HG02973 (cell line): ENCODE results near the gene ZNF821.
"Not testable (repeated sequence)": the region's sequence is repeated elsewhere in the genome, so short reads cannot be mapped to it uniquely, and the experiment has no call there.

Experiments
- ATAC-seq: cut with Tn5 transposase; IDR thresholded peaks from one replicate; pipeline ENCODE4 v1.9.1; 2021; ENCODE audit warnings: moderate library complexity; ENCODE audit not compliant: unreplicated experiment

Gene ZNF821

GRCh38 chr16:71863995-71864394 is 20.0 kb downstream of the ZNF821 start:
- no peak for ATAC-seq

DNA sequence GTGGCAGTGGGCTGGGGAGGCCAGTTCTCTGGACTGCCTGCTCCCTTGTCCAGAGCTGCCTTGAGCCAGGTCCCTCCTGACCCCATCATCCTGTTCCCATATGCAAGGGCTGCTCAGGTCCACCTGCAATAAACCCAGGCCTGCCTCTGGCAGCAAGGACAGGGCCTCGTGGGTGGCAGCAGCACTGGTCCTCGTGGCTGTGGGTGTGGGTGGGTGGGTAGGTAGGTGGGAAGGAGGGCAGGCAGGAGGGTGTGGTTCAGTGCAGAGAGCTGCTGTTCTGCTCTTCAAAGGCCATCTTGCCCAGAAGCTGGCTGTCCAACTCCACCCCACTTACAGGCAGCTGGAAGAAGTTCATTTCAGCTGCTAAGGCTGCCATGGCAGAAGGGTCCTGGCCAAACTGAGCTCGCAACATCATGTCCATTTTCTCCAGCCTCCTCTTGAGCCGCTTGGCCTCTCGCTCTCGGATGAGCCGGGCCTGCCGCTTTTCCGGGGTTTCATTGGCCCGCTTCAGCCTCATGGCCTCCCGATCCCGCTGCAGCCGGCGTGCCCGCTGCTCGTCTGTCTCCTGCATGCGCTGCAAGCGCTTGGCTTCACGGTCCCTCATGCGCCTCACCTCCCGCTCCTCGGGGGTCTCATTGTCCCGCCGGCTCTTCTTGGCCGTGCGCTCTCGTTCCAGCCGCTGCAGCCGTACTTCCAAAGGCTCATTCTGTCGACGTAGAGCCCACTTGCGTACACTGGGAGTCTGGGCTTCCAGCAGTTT is 24.0 kb downstream of the ZNF821 start:
- ATAC-seq = no peak

GRCh38 chr16:71855937-71856662 is 27.9 kb downstream of the ZNF821 start:
- no peak for ATAC-seq

DNA sequence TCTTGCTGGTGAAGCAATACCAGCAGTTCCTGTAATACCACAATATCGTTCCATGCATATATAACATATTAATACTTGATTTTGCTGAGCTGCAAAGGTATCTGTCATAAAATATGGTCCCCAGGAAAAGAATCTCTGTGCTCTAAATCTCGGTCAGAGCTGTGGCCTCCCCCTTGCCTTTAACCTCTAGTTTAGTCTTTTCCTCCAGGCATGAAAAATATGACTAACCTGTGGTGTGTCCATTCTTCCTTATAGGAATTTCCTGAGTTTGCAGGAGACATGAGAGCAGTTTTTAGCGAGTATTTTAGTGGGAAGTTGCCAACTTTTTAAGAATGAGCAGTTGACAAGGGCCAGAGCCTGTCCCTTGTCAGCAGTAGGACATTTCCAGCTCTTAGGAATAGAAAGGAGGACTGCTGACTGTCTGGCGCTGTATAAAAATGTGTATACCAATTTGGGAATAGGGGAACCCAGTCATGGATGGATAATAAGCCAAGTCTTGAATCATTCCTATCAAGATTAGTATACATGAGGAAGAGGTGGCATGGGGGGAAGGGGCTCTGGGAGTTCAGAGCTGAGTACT is 29.5 kb downstream of the ZNF821 start:
- no peak for ATAC-seq

DNA sequence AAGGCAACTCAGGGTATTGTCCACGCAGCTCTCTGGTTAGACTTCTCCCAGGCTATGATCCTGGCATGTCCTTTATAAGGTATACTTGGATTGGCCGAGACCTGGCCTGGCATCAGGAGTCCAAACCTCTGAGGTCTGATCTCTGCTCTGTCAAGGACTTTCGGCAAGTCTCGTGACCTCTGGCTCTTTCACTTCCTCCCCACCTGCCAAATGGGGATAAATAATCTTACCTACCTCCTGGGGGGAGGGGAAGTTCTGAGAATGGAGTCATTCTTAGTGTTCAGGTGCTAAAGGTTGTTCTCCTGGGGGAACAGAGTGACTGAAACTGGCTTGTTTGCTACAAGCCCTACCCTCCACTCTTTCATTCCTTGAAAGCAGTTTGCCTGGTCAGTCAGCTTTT is 30.6 kb downstream of the ZNF821 start:
- ATAC-seq = no peak

- no peak for ATAC-seq
These were observed 31.4 kb downstream of the ZNF821 start for GRCh38 chr16:71852561-71852960.

GRCh38 chr16:71852158-71852557 is 31.8 kb downstream of the ZNF821 start:
- no peak for ATAC-seq

- ATAC-seq = no peak
These were observed 32.2 kb downstream of the ZNF821 start for GRCh38 chr16:71851746-71852145.

DNA sequence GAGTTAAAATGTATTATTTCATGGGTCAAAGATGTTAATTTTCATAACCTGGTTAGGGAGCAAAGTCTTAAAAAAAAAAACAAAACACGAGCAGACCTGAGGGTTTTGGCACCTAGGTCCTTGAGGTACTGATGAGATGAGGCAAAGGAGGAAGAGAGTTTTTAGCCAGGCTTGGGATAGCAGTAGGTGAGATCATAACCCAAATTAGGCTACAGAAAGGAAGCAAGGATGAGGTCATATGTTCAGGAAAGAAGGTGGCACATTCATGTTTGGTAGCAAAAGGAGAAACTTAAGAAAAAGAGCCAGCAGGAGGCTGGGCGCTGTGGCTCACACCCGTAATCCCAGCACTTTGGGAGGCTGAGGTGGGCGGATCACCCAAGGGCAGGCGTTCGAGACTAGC is 35.4 kb downstream of the ZNF821 start:
- no peak for ATAC-seq

GRCh38 chr16:71847096-71847495 is 36.9 kb downstream of the ZNF821 start:
- ATAC-seq = no peak

DNA sequence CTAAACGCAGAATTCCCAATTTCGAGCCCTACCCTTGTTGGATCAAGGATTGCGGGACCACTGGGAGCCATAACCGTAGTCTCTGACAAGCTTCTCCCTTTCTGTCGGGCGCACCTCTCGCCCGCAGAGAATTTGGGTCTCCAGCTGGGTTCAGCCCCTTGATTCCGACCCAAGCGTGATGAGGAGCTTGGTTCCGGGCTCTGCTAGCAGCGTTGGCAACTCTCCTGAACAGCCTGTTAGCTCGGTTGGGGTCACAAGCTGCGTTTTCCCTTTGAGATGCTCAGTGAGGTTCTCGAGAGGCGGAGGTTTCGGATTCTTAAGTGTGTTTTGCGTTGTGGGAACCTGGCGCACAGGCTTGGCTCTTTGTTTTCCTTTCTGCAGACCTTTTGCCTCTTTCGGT is 37.6 kb downstream of the ZNF821 start:
- no peak for ATAC-seq

GRCh38 chr16:71845639-71846430 is 38.1 kb downstream of the ZNF821 start, which contains the start of gene ATXN1L:
Gene ATXN1L (plus strand): TSS chr16:71845976. CDS start chr16:71849741, 3,765 bp downstream.
- peak; percentile 52 for ATAC-seq

GRCh38 chr16:71843572-71843971 is 40.4 kb downstream of the ZNF821 start:
- ATAC-seq = no peak

DNA sequence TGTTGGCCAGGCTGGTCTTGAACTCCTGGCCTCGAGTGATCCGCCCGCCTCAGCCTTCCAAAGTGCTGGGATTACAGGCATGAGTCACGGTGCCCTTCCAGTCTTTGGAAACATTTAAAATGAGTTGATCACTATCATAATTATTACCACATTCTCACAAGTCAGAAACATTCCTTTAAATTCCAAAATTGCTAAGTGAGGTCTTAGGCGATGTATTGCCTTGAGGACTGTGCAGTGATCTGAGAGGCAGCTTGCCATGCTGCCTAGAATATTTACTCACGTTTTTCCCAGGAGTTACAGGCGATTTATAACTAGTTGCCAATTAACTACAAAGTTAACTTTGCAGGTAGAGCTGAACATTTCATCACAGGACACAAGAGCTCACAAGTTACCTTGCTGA is 43.9 kb downstream of the ZNF821 start:
- no peak for ATAC-seq

DNA sequence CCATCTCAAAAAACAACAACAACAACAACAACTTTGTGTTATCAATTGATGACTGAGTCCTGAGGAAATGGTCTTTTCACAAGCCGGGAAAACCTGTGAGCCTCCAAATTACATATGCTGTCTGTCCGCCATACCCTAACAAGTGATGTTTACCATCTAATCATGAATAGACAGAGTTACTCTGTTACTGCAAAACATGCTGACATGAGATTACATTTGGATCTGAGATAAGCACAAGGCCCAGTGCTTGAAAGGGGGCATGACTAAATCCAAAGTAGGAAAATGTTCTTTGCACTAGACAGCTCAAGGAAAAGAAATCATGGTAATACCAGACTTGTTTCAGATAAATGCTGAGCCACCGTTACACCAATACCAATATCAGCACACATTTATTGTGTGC is 46.8 kb downstream of the ZNF821 start:
- no peak for ATAC-seq

GRCh38 chr16:71834291-71834690 is 49.7 kb downstream of the ZNF821 start:
- no peak for ATAC-seq

GRCh38 chr16:71832112-71832511 is 51.9 kb downstream of the ZNF821 start:
- ATAC-seq = not testable (repeated sequence)

DNA sequence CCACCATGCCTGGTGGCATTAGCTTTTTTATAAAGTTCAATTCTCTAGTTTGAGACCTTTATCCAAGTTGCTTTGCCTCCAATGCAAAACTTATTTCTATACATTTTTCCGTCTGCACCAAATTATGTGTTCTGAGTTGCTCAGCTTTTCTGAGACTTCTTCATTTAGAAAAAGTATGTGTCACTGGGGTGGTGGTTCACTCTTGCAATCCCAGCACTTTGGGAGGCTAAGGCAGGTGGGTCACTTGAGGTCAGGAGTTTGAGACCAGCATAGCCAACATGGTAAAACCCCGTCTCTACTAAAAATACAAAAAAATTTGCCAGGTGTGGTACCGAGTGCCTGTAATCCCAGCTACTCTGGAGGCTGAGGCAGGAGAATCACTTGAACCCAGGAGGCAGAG is 52.3 kb downstream of the ZNF821 start:
- not testable (repeated sequence) for ATAC-seq

DNA sequence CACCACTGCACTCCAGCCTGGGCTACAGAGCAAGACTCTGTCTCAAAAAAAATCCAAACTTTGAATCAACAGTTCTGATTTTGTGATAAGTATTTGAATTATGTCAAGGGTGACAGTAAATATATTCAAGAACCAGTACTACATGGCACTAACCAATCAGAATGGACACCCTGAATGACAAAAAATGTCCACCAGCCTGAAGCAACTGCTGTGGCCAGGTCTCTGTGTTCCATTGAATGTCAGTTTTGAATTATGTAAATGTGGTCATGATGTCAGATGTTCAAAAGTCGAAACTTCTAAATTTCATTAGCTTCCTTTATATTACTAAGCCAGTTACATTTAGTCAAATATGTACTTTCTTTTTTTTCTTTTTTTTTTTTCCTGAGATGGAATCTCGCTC is 53.6 kb downstream of the ZNF821 start:
- no peak for ATAC-seq

GRCh38 chr16:71826533-71827017 is 57.4 kb downstream of the ZNF821 start:
- ATAC-seq = no peak

DNA sequence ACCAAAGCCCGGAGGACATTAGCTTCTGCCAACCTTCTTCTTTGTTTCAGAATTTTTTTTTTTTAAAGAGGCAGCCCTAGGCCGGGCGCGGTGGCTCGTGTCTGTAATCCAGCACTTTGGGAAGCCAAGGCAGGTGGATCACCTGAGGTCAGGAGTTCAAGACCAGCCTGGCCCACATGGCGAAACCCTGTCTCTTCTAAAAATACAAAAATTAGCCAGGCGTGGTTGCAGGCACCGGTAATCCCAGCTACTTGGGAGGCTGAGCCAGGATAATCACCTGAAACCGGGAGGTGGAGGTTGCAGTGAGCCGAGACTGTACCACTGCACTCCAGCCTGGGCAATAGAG is 66.9 kb downstream of the ZNF821 start:
- ATAC-seq = peak; percentile 8
